Mononuclear cell (primary cell): Measurements from ENCODE around the gene CTU2. TPM values are rescaled to one million over a fixed set of nuclear protein-coding genes. Genes with fewer than 3 reads are reported as not detected.

Experiments used
- H3K27me3 ChIP-seq: 2 replicates; pipeline ENCODE4 v1.6.0; 2011; ENCODE audit warnings: low read length, control low read depth; ENCODE audit not compliant: insufficient read depth
- H3K4me1 ChIP-seq: 2 replicates; pipeline ENCODE4 v1.5.1; 2011; ENCODE audit warnings: mild to moderate bottlenecking, low read length, control low read depth; ENCODE audit not compliant: insufficient read depth
- H3K4me3 ChIP-seq: 2 replicates; pipeline ENCODE4 v1.5.1; 2011; ENCODE audit warnings: mild to moderate bottlenecking, low read length, moderate library complexity
- H3K9me3 ChIP-seq: 2 replicates; pipeline ENCODE4 v1.5.1; 2011; ENCODE audit warnings: low read depth, mild to moderate bottlenecking, control low read depth, low read length
- total RNA-seq: library from RNA; depleted of rRNA; stranded (reverse); fragments of >200 nt; gene quantifications from one replicate; pipeline ENCODE4 v1.2.3, GENCODE V29; 2012

The CTU2 gene
- total RNA-seq, 1 donor: 6.7 TPM

GRCh38 chr16:88676502-88677242, 29.6 kb upstream of the CTU2 start:
- Histone ChIP-seq H3K27me3 (no peaks in the 10 kb centered on the region), H3K4me3 (no peak overlapping the region), H3K4me1 (peaks cover 19% of the 10 kb centered on the region), H3K9me3 (no peaks in the 10 kb centered on the region)

- H3K4me1 ChIP-seq: peaks cover 30% of the 10 kb centered on the region
- no peaks in the 10 kb centered on the region for H3K9me3 ChIP-seq
- no peaks in the 10 kb centered on the region for H3K27me3 ChIP-seq
- no peak overlapping the region for H3K4me3 ChIP-seq
Measured at GRCh38 chr16:88677721-88678120, 28.6 kb upstream of the CTU2 start.

GRCh38 chr16:88678224-88678979, 27.9 kb upstream of the CTU2 start:
- Histone ChIP-seq H3K4me1 (peaks cover 34% of the 10 kb centered on the region), H3K27me3 (no peaks in the 10 kb centered on the region), H3K4me3 (no peak overlapping the region), H3K9me3 (no peaks in the 10 kb centered on the region)

- Histone ChIP-seq H3K4me1 (peaks cover 56% of the 10 kb centered on the region), H3K27me3 (no peaks in the 10 kb centered on the region), H3K9me3 (no peaks in the 10 kb centered on the region), H3K4me3 (no peak overlapping the region)
Measured at GRCh38 chr16:88680554-88681083, 25.7 kb upstream of the CTU2 start.

- Histone ChIP-seq H3K27me3 (no peaks in the 10 kb centered on the region), H3K4me3 (no peak overlapping the region), H3K4me1 (peaks cover 59% of the 10 kb centered on the region), H3K9me3 (no peaks in the 10 kb centered on the region)
Measured at GRCh38 chr16:88681084-88681680, 25.1 kb upstream of the CTU2 start.

GRCh38 chr16:88681709-88682451, 24.4 kb upstream of the CTU2 start:
- H3K4me3 ChIP-seq: no peak overlapping the region
- H3K27me3 ChIP-seq: no peaks in the 10 kb centered on the region
- H3K9me3 ChIP-seq: no peaks in the 10 kb centered on the region
- peaks cover 63% of the 10 kb centered on the region for H3K4me1 ChIP-seq

GRCh38 chr16:88684569-88685155, 21.6 kb upstream of the CTU2 start:
- no peak overlapping the region for H3K4me3 ChIP-seq
- H3K4me1 ChIP-seq: peaks cover 67% of the 10 kb centered on the region
- no peaks in the 10 kb centered on the region for H3K27me3 ChIP-seq
- no peaks in the 10 kb centered on the region for H3K9me3 ChIP-seq

- no peaks in the 10 kb centered on the region for H3K27me3 ChIP-seq
- H3K9me3 ChIP-seq: no peaks in the 10 kb centered on the region
- H3K4me1 ChIP-seq: peaks cover 60% of the 10 kb centered on the region
- H3K4me3 ChIP-seq: peak overlapping the region; percentile 77
Measured at GRCh38 chr16:88685156-88686061, 20.9 kb upstream of the CTU2 start.

GRCh38 chr16:88686062-88686438, 20.3 kb upstream of the CTU2 start:
- Histone ChIP-seq H3K9me3 (no peaks in the 10 kb centered on the region), H3K4me3 (peak overlapping the region; percentile 77), H3K27me3 (no peaks in the 10 kb centered on the region), H3K4me1 (peaks cover 58% of the 10 kb centered on the region)

GRCh38 chr16:88686439-88687253, 19.7 kb upstream of the CTU2 start, which contains the start of gene SNAI3:
TSS of gene SNAI3 (minus strand) at chr16:88686507. CDS start at chr16:88686406, 101 bp downstream.
- no peaks in the 10 kb centered on the region for H3K27me3 ChIP-seq
- no peaks in the 10 kb centered on the region for H3K9me3 ChIP-seq
- peaks cover 58% of the 10 kb centered on the region for H3K4me1 ChIP-seq
- H3K4me3 ChIP-seq: peak within 1 kb of the TSS; percentile 77

GRCh38 chr16:88687254-88687576, 19.1 kb upstream of the CTU2 start:
- Histone ChIP-seq H3K27me3 (no peaks in the 10 kb centered on the region), H3K4me1 (peaks cover 58% of the 10 kb centered on the region), H3K4me3 (no peak overlapping the region), H3K9me3 (no peaks in the 10 kb centered on the region)

- H3K4me1 ChIP-seq: peaks cover 58% of the 10 kb centered on the region
- H3K27me3 ChIP-seq: no peaks in the 10 kb centered on the region
- no peaks in the 10 kb centered on the region for H3K9me3 ChIP-seq
Measured at GRCh38 chr16:88687676-88688012, 18.7 kb upstream of the CTU2 start.

More at GRCh38 chr16:88687676-88688012, 18.7 kb upstream of the CTU2 start:
- no peak overlapping the region for H3K4me3 ChIP-seq
